T-helper 17 cell (primary cell): Measurements from ENCODE around the gene RHBDD3. TPM values are rescaled to one million over a fixed set of nuclear protein-coding genes. Genes with fewer than 3 reads are reported as not detected.

Experiments used
- ATAC-seq: fragments of 150-1000 bp; cut with Tn5 transposase; 2 replicates; pipeline ENCODE4 v1.10.0; 2021; ENCODE audit warnings: mild to moderate bottlenecking, moderate library complexity
- DNase-seq, 3 donors: peaks; one replicate each; pipeline versions ENCODE4 v3.0.0 to v3.0.0-alpha.2; 2020 to 2021
- H3K9me3 ChIP-seq: one replicate; pipeline ENCODE4 v1.7.0; 2013; ENCODE audit warnings: low read length, mild to moderate bottlenecking; ENCODE audit not compliant: control insufficient read depth, poor library complexity, severe bottlenecking
- H3K27ac Mint-ChIP-seq: one replicate; pipeline ENCODE4 v1.8.0; 2022; ENCODE audit warnings: mild to moderate bottlenecking, moderate library complexity, mixed read lengths
- H3K27me3 Mint-ChIP-seq: one replicate; pipeline ENCODE4 v1.8.0; 2022; ENCODE audit warnings: mixed read lengths
- H3K36me3 Mint-ChIP-seq: one replicate; pipeline ENCODE4 v1.8.0; 2022; ENCODE audit warnings: low read depth, mixed read lengths
- H3K4me1 Mint-ChIP-seq: one replicate; pipeline ENCODE4 v1.8.0; 2022; ENCODE audit warnings: mild to moderate bottlenecking, mixed read lengths
- H3K4me3 Mint-ChIP-seq: one replicate; pipeline ENCODE4 v1.8.0; 2022; ENCODE audit warnings: mild to moderate bottlenecking, moderate library complexity, mixed read lengths
- total RNA-seq, 4 donors: library from RNA in 2 of 4; stranded (reverse) in 2 of 4; gene quantifications; one replicate each; pipeline ENCODE4 v1.2.3 and lab custom pipeline; 2022 to 2026

Gene RHBDD3
- total RNA-seq = 10 to 100 TPM; 11.3 to 15.9 TPM
- 13.6 to 21.3 reads per million in 2 donors for total RNA-seq (lab: John Stamatoyannopoulos, UW)

DNA sequence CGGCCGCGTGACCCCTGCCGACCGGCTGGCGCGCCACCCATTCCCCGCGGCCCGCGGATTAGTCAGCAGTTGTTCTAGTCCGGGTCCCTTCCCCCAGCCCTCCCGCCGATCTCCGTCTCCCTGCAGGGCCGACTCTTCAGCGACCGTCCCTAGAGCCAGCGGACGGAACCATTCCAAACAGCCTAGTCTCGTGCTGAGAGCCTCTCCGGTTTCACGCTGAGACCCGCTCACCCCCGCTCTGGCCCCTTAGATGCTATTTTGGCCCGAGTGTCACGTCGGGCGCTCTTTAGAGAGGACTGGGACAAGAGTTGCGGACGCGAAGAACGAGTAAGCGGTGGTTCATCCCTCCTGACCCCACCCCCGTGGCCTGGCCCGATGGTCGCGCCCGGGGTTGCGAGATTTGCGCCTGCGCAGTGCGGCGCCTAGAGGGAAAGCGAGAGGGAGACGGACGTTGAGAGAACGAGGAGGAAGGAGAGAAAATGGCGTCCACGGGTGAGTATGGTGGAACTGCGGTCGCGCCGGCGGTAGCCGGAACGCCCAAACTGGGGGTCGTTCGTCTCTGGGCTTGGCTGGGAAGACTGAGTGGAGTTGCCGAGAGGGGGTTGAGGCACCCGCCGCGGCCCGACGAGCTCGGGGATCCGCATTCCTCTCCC is at the start of gene RHBDD3, which contains the start of gene EWSR1:
Gene RHBDD3, minus strand, starts transcription at position 124 of the 653 bp plus-strand sequence. CDS start 2,355 bp downstream, outside the sequence.
Gene EWSR1, plus strand, starts transcription at position 411 of the 653 bp plus-strand sequence. Its CDS starts 69 bp downstream, at position 480.
- Mint-ChIP-seq H3K4me1 (peaks cover 48% of the 10 kb centered on the region), H3K36me3 (peaks cover 5% of the 10 kb centered on the region), H3K27ac (peak within 1 kb of the TSS; percentile 100), H3K4me3 (peak within 1 kb of the TSS; percentile 99), H3K27me3 (no peaks in the 10 kb centered on the region)
- H3K9me3 ChIP-seq = no peaks in the 10 kb centered on the region
- DNase-seq = peak; percentile 91 to 97 (median 92)
- ATAC-seq = peak; percentile 93

- H3K4me1 Mint-ChIP-seq = peaks cover 17% of the 10 kb centered on the region
- no peaks in the 10 kb centered on the region for H3K9me3 ChIP-seq
- H3K36me3 Mint-ChIP-seq = no peaks in the 10 kb centered on the region
- DNase-seq = no peak
- H3K27ac Mint-ChIP-seq = no peak overlapping the region
- peak overlapping the region; percentile 68 for H3K4me3 Mint-ChIP-seq
- H3K27me3 Mint-ChIP-seq = peaks cover 41% of the 10 kb centered on the region
- no peak for ATAC-seq
These were observed 48.5 kb upstream of the RHBDD3 start for GRCh38 chr22:29316141-29316828.

DNA sequence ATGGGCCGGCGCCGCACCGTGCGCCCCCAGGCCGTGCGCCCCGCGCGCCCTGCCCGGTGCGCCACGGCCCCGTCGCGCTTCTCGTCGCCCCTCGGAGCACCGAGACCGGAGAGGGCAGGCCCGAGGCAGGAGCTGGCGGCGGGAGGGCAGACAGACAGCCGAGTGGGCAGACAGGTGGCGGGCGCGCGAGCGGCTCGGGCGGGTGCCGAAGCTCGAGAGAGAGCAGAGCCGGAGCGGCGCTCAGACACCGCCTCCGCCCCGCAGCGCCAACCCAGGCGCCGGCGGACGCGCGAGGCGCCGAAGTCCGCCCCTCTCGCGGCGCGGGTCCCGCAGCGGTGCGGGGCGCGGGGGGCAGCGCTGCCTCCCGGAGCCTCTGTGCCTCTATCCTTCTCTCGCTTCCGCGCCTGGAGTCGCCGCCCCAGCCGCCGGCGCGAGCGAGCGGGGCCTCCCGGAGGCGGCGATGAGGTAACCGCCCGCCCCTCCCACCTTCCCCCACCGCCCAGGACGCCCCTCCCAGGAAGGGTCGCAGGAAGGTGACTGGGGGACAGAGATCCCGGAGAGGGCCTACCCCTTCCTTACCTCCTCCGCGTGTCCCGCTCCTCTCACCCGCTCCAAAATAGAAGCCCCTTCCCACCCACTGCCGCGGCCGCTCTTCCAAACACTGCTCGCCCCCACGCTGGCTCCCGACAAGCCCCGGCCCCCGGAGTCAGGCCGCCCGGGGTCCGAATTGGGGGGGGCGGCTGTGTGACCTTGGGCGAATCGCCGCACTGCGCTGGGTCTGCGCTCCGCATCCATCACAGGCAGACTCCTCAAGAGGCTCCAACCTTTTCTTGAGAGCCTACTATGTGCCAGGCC is 47.7 kb upstream of the RHBDD3 start, which contains the start of gene RASL10A:
Gene RASL10A, minus strand, starts transcription at position 412 of the 855 bp plus-strand sequence. CDS start 451 bp downstream, outside the sequence.
- H3K9me3 ChIP-seq = no peaks in the 10 kb centered on the region
- DNase-seq = no peak
- no peaks in the 10 kb centered on the region for H3K36me3 Mint-ChIP-seq
- no peak for ATAC-seq
- H3K4me1 Mint-ChIP-seq = peaks cover 19% of the 10 kb centered on the region
- peak within 1 kb of the TSS; percentile 68 for H3K4me3 Mint-ChIP-seq
- no peak within 1 kb of the TSS for H3K27ac Mint-ChIP-seq
- H3K27me3 Mint-ChIP-seq = peaks cover 41% of the 10 kb centered on the region

GRCh38 chr22:29314537-29315285 is 46.9 kb upstream of the RHBDD3 start:
- H3K27ac Mint-ChIP-seq = peak overlapping the region; percentile 2
- no peak for ATAC-seq
- peaks cover 41% of the 10 kb centered on the region for H3K27me3 Mint-ChIP-seq
- H3K36me3 Mint-ChIP-seq = no peaks in the 10 kb centered on the region
- H3K9me3 ChIP-seq = no peaks in the 10 kb centered on the region
- H3K4me3 Mint-ChIP-seq = peak overlapping the region; percentile 63
- no peak for DNase-seq
- peaks cover 19% of the 10 kb centered on the region for H3K4me1 Mint-ChIP-seq

DNA sequence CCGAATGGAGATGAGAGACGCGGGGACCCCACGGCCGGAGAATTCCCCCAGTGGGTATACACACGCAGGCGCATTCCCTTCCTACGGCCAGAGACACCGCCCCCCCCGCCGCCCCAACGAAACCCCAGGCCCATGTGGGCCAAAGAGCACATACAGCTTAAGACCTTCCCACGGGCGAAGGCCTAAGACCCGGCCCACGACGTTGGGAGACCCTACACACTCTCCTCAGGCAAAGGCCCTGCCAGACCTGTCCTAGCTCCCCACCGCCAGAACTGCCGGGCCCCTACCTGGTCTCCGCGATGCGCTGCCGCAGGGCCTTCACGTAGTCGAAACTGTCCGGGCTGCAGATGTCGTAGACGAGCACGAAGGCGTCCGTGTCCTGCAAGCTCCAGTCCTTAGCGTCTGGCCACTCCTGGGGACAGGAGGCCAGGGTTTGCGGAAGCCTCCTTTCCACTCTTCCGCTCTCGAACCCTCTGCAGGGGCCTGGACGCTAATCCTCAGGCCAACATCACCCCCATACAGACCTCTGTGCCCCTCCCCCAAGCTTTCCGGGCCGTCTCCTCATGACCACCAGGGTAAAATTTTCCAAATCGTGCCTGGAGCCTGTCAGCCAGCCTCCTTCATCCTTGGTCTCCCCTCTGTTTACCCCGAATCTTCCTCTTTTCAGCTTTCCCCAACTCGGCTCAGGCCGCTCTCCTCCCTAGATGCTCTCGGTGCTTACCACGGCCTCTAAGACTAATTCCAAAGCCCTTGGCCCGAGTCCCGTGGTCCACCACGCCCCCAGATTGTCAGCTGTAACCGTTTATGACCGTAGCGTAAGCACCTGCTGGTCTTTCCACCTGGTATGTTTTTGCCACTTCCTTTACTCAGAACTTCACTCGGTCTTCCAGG is 46.0 kb upstream of the RHBDD3 start:
- H3K36me3 Mint-ChIP-seq = no peaks in the 10 kb centered on the region
- peaks cover 41% of the 10 kb centered on the region for H3K27me3 Mint-ChIP-seq
- H3K9me3 ChIP-seq = no peaks in the 10 kb centered on the region
- ATAC-seq (no peak), DNase-seq (no peak)
- H3K27ac Mint-ChIP-seq = peak overlapping the region; percentile 2
- H3K4me3 Mint-ChIP-seq = peak overlapping the region; percentile 63
- H3K4me1 Mint-ChIP-seq = peaks cover 22% of the 10 kb centered on the region

- Mint-ChIP-seq H3K27ac (peak overlapping the region; percentile 2), H3K4me3 (no peak overlapping the region), H3K27me3 (peaks cover 41% of the 10 kb centered on the region), H3K4me1 (peaks cover 28% of the 10 kb centered on the region), H3K36me3 (no peaks in the 10 kb centered on the region)
- DNase-seq = no peak
- H3K9me3 ChIP-seq = no peaks in the 10 kb centered on the region
- peak; percentile 42 for ATAC-seq
These were observed 45.4 kb upstream of the RHBDD3 start for GRCh38 chr22:29313126-29313575.

GRCh38 chr22:29312218-29313125 is 44.7 kb upstream of the RHBDD3 start:
- DNase-seq (no peak), ATAC-seq (no peak)
- H3K36me3 Mint-ChIP-seq = no peaks in the 10 kb centered on the region
- H3K27ac Mint-ChIP-seq = peak overlapping the region; percentile 2
- no peaks in the 10 kb centered on the region for H3K9me3 ChIP-seq
- peak overlapping the region; percentile 31 for H3K4me3 Mint-ChIP-seq
- peaks cover 29% of the 10 kb centered on the region for H3K4me1 Mint-ChIP-seq
- H3K27me3 Mint-ChIP-seq = peaks cover 41% of the 10 kb centered on the region

DNA sequence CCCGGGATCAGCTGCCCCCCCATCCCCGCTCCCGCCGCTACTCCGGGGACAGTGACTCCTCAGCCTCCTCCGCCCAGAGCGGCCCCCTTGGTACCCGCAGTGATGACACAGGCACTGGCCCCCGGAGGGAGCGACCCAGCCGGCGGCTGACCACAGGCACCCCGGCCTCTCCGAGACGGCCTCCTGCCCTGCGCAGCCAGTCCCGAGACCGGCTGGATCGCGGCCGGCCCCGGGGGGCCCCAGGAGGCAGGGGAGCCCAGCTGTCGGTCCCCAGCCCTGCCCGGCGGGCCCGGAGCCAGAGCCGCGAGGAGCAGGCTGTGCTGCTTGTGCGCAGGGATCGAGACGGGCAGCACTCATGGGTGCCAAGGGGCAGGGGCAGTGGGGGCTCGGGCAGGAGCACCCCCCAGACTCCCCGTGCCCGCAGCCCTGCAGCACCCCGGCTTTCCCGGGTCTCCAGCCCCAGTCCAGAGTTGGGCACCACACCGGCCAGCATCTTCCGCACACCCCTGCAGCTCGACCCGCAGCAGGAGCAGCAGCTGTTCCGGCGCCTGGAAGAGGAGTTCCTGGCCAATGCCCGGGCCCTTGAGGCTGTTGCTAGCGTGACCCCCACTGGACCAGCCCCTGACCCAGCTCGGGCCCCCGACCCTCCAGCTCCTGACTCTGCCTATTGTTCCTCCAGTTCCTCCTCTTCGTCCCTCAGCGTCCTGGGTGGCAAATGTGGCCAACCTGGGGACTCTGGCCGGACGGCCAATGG is 43.9 kb upstream of the RHBDD3 start:
- peaks cover 31% of the 10 kb centered on the region for H3K4me1 Mint-ChIP-seq
- no peak overlapping the region for H3K27ac Mint-ChIP-seq
- peak overlapping the region; percentile 31 for H3K4me3 Mint-ChIP-seq
- no peaks in the 10 kb centered on the region for H3K36me3 Mint-ChIP-seq
- H3K27me3 Mint-ChIP-seq = peaks cover 34% of the 10 kb centered on the region
- DNase-seq = no peak
- no peaks in the 10 kb centered on the region for H3K9me3 ChIP-seq
- ATAC-seq = no peak

- H3K36me3 Mint-ChIP-seq = no peaks in the 10 kb centered on the region
- H3K9me3 ChIP-seq = no peaks in the 10 kb centered on the region
- H3K27ac Mint-ChIP-seq = no peak overlapping the region
- peaks cover 29% of the 10 kb centered on the region for H3K27me3 Mint-ChIP-seq
- peak in 2 of 3 donors; percentile 32 to 41 for DNase-seq
- no peak overlapping the region for H3K4me3 Mint-ChIP-seq
- ATAC-seq = peak; percentile 49
- peaks cover 34% of the 10 kb centered on the region for H3K4me1 Mint-ChIP-seq
These were observed 43.1 kb upstream of the RHBDD3 start for GRCh38 chr22:29310863-29311339.

DNA sequence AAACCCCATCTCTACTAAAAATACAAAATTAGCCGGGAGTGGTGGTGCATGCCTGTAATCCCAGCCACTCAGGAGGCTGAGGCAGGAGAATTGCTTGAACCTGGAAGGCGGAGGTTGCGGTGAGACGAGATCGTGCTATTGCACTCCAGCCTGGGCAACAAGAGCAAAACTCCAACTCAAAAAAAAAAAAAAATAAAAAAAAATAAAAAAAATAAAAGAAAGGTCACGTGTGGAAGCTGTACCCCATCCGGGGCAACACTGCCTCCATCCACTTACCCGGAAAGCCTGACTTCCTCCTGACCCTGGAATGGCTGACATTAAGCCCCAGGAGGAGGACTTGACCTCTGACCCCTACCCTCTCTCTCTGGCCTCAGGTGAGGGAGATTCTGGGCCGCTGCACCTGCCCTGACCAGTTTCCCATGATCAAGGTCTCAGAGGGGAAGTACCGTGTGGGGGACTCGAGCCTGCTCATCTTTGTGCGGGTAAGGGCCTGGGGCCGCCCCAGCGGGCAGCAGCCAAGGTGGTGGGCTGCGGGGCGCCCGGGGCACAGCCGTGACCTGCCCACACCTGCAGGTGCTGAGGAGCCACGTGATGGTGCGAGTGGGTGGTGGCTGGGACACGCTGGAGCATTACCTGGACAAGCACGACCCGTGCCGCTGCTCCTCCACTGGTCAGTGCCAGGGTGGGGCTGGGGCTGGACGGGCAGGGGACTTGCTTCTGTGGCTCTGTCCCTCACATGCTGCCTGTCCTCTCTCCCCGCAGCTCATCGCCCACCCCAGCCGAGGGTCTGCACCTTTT is 42.5 kb upstream of the RHBDD3 start:
- DNase-seq = no peak
- H3K9me3 ChIP-seq = no peaks in the 10 kb centered on the region
- Mint-ChIP-seq H3K36me3 (no peaks in the 10 kb centered on the region), H3K27ac (no peak overlapping the region), H3K4me1 (peaks cover 35% of the 10 kb centered on the region), H3K27me3 (peaks cover 29% of the 10 kb centered on the region), H3K4me3 (no peak overlapping the region)
- no peak for ATAC-seq
